ENCODE data around the gene UBXN11.

UBXN11 gene

GRCh38 chr1:26323382-26323781 lies 16.9 kb upstream of the UBXN11 start:
- no peaks in the 10 kb centered on the region for H3K9me2 ChIP-seq (replicated peaks; ENCODE audit: insufficient read depth, low read length)
- no peak overlapping the region for H3K4me3 ChIP-seq (ENCODE audit: insufficient read depth, low read length, poor library complexity, severe bottlenecking)
- no peak overlapping the region for H3K27ac ChIP-seq (ENCODE audit: low read depth, low read length)
- peaks cover 6% of the 10 kb centered on the region for H3K79me2 ChIP-seq (ENCODE audit: insufficient read depth, low read length)
- H2AFZ ChIP-seq (ENCODE audit: low read depth, low read length, severe bottlenecking), result no peak overlapping the region
- peaks cover 25% of the 10 kb centered on the region for H3F3A ChIP-seq (ENCODE audit: insufficient read depth)
- no peak for TF ChIP-seq EZH2phosphoT487 (conservative IDR thresholded peaks at IDR 0.05; ENCODE audit: low read length)
- no peak for TF ChIP-seq CTCF (IDR thresholded peaks at IDR 0.05; ENCODE audit: insufficient read depth, low read length, poor library complexity, severe bottlenecking)
- no peaks in the 10 kb centered on the region for H3K27me3 ChIP-seq (ENCODE audit: low read length)
- H4K20me1 ChIP-seq (ENCODE audit: low read depth, low read length), result no peaks in the 10 kb centered on the region
- no peaks in the 10 kb centered on the region for H3K9me3 ChIP-seq (ENCODE audit: insufficient read depth, low read length)
- H3K36me3 ChIP-seq (ENCODE audit: low read length), result peaks cover 4% of the 10 kb centered on the region; the same call in 1 of the 2 replicates
- H3K9ac ChIP-seq (ENCODE audit: low read length), result no peak overlapping the region
- H3K4me2 ChIP-seq (ENCODE audit: low read depth, low read length, poor library complexity, severe bottlenecking), result no peak overlapping the region

- Histone ChIP-seq H3K9me3 (ENCODE audit: insufficient read depth, low read length) (no peaks in the 10 kb centered on the region), H3K36me3 (ENCODE audit: low read length) (peaks cover 4% of the 10 kb centered on the region; the same call in 1 of the 2 replicates), H3K9me2 (replicated peaks; ENCODE audit: insufficient read depth, low read length) (no peaks in the 10 kb centered on the region), H3F3A (ENCODE audit: insufficient read depth) (peaks cover 38% of the 10 kb centered on the region), H3K9ac (ENCODE audit: low read length) (0 out of 2 replicates have a peak overlapping the region, but pooled peaks have one; percentile 1), H3K27me3 (ENCODE audit: low read length) (no peaks in the 10 kb centered on the region), H3K4me2 (ENCODE audit: low read depth, low read length, poor library complexity, severe bottlenecking) (no peak overlapping the region), H2AFZ (ENCODE audit: low read depth, low read length, severe bottlenecking) (no peak overlapping the region), H3K27ac (ENCODE audit: low read depth, low read length) (no peak overlapping the region), H3K79me2 (ENCODE audit: insufficient read depth, low read length) (peaks cover 19% of the 10 kb centered on the region), H4K20me1 (ENCODE audit: low read depth, low read length) (no peaks in the 10 kb centered on the region), H3K4me3 (ENCODE audit: insufficient read depth, low read length, poor library complexity, severe bottlenecking) (no peak overlapping the region)
- TF ChIP-seq CTCF (IDR thresholded peaks at IDR 0.05; ENCODE audit: insufficient read depth, low read length, poor library complexity, severe bottlenecking), result no peak
- no peak for TF ChIP-seq EZH2phosphoT487 (conservative IDR thresholded peaks at IDR 0.05; ENCODE audit: low read length)
Observed at GRCh38 chr1:26322042-26322331, 15.6 kb upstream of the UBXN11 start.

- H3K9me3 ChIP-seq (ENCODE audit: insufficient read depth, low read length), result no peaks in the 10 kb centered on the region
- peak overlapping the region; percentile 22 for H3K4me2 ChIP-seq (ENCODE audit: low read depth, low read length, poor library complexity, severe bottlenecking)
- no peaks in the 10 kb centered on the region for H4K20me1 ChIP-seq (ENCODE audit: low read depth, low read length)
- peak overlapping the region; percentile 10; the same call in 1 of the 2 replicates for H3K9ac ChIP-seq (ENCODE audit: low read length)
- no peak overlapping the region for H3K4me3 ChIP-seq (ENCODE audit: insufficient read depth, low read length, poor library complexity, severe bottlenecking)
- TF ChIP-seq EZH2phosphoT487 (conservative IDR thresholded peaks at IDR 0.05; ENCODE audit: low read length) (no peak), CTCF (IDR thresholded peaks at IDR 0.05; ENCODE audit: insufficient read depth, low read length, poor library complexity, severe bottlenecking) (peak; percentile 81)
- H3K79me2 ChIP-seq (ENCODE audit: insufficient read depth, low read length), result peaks cover 20% of the 10 kb centered on the region
- H3F3A ChIP-seq (ENCODE audit: insufficient read depth), result peaks cover 43% of the 10 kb centered on the region
- H3K36me3 ChIP-seq (ENCODE audit: low read length), result peaks cover 4% of the 10 kb centered on the region; the same call in 1 of the 2 replicates
- no peaks in the 10 kb centered on the region for H3K9me2 ChIP-seq (replicated peaks; ENCODE audit: insufficient read depth, low read length)
- H3K27me3 ChIP-seq (ENCODE audit: low read length), result no peaks in the 10 kb centered on the region
- no peak overlapping the region for H2AFZ ChIP-seq (ENCODE audit: low read depth, low read length, severe bottlenecking)
- H3K27ac ChIP-seq (ENCODE audit: low read depth, low read length), result peak overlapping the region; percentile 93
Observed at GRCh38 chr1:26321315-26322041, 15.0 kb upstream of the UBXN11 start.
